ENCODE results near the gene COL9A3.
A peak's percentile ranks its signal among the peaks of the same experiment; 100 is the strongest.

The COL9A3 gene

DNA sequence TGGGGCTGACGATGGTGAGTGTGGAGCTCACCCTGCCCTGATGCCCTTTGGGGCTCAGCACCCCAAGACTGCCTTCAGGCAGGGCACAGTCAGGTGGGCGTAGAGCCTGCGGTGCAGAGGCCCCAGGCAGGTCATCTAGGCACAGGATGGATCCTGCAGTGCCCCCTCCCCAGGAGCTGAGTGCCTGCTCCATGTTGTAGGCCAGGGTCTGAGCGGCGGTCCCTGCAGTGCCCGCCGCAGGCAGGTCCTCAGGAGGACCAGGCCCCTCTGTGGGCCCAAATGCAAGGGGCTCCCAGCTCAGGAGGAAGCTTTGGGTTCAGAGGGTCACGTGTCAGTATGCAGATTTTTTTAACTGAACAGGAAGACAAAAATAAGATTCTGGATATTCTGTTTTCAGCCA, 17.8 kb upstream of the COL9A3 start:
- no peak for DNase-seq

DNA sequence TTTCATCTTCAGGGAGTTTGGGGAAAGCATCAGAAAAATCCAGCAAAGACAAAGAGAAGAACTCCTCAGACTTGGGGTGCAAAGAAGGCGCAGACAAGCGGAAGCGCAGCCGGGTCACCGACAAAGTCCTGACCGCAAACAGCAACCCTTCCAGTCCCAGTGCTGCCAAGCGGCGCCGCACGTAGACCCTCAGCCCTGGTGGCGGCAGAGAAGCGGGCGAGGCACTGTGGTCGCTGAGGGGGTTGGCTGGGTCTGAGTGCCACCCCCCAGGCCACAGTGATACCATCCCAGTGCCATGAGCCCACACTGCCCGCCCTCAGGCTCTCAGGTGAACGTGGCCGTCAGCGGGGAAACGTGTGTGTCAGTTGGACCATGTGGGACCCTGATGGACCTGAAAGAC, 17.4 kb upstream of the COL9A3 start:
- DNase-seq: no peak

DNA sequence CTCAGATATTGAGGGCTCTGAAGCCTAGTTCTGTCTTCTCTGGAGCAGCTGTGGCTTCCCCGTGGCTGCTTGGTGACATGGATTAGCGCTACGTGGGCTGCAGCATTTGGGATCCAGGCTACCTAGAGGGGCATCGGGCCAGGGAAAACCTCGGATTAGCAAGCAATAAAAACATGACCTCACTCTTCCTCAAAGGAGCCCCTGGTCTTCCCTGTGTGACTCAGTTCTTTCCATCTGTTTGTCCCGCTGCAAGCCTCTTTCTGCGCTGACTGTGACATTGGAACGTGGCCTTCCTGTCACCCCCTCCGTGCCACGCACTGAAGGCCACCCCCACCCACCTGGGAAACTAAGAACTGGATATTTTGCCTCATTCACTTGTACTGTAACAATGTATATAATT, 17.0 kb upstream of the COL9A3 start:
- no peak for DNase-seq

DNA sequence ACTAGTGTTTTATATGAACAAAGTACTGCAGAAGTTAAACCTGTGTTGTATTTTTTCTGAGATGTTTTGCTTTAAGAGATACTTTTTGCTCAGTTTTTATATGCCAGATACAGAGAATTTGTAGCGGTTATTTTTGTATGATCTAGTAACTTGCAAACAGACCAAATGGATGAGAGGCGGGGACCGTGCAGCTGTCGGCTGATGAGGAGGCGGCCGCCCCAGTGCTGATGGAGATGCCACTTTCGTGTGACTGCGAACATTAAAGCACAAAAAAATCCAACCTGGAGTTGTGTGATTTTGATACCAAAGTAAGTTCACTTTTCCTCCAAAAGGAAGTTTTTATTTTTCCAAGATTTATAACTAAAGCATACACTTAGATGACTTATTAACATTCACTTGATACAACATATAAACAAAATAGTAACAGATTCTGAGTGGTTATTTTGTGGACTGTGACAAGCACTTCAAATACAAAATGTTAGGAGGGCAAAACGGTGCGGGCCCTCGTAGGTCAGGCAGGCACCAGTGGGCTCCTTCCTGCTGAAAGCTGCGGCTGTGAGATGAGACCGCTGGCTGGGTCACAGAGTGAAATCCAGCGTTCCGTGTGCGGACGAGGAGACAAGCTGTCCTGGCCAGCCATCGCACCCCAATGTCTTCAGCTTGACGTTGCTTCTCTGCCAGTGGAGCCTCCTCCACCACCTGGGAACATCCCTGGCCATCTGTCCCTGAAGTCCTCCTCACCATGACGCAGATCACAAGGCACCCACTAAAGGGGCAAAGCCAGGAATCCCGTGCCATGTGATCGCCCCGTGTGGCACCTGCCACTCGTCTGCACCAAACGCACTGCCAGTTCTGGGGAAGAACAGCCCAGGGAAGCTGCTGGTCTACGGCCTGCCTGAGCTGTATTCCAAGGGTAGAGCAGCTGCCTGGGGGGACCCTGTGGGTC, 16.3 kb upstream of the COL9A3 start:
- no peak for DNase-seq

DNA sequence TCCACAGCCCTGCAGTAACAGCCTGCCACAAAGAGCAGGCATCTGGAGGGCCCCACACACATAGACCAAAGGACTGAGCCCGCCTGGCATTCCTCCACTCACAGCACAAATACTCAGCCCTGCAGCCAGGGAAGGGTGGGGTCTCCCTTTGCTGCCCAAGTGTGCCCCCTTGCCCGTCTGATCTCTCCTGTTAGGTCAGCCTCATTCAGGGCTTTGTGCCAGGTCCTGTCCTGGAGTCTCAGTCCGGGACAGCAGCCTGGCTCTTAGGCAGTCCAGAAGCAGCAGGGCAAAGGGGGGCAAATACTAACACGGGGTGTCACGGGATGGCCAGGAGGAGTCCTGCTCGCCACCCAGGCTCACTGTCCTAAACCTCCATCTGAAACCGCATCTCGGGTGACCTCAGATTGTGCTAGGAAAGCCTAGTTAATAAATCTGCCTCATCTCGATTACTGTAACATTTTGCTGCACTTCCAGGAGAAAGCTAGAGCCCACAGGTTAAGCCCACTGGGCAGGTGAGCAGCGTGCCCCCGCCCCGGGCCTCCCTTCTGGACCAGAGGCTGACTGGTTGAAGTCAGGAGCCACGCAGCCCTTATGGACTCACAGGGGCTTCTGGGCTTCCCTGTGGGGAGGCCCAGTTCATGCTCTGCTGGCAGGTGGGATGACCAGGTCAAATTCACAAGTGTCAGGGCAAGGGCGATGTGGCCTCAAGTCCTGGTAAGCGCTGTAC, 15.4 kb upstream of the COL9A3 start:
- no peak for DNase-seq

DNA sequence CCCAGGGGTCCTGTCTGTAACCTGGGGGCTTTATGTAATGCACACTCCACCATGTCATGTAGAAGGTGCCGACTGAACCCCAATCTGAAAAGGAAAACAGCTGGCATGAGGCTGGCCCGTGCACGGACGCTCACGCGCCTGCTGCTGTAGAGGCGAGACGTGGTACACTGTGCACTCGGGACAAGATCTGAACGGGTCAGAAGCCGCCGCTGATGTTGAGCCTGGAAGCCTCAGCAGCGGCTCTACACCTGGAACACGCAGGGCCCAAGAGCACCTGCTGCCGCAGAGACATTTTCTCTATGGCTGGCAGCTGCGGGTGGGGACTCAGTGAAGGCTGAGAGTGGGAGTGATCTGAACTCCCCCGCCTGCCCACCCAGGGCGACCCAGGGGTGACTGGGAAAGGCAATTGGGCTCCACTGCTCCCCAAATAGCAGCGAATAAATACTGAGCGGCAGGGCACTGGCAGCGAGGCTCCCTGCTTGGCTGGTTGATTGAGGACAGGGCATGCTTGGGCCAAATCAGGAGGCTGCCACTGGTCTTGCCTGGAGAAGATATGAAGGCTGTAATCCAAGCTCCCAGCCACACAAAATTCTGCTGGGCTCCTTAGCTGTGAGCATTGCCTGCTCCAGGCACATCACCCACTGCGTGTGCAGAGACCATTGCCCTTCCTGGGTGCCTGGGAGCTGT, 14.7 kb upstream of the COL9A3 start:
- no peak for DNase-seq

DNA sequence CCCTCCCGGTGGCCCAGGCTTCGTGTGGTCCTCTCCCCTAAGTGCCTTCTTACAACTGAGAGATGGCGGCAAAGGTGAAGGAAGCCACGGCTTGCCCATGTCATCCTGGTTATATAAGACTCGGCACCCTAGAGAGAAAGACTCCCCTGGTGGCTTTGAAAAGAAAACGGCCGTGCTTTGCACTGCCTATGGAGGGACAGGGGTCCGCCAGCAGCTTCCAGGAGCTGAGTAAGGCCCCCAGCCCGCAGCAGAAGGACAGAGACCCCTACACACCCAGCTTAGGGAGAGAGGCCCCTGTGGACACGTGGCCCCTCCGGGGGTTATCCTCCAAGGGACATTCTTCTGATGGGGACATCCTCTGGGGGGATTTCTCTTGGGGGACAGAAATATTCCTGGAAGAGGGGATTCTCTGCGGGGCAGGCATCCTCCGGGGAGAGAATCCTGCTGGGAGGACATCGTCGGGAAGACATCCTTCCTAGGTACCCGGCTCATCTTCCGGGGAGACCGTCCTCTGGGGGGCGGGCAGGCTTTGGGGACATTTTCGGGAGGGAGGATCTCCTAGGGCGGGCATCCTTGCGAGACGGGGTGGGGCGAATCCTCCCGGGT, 12.7 kb upstream of the COL9A3 start:
- DNase-seq: no peak

DNA sequence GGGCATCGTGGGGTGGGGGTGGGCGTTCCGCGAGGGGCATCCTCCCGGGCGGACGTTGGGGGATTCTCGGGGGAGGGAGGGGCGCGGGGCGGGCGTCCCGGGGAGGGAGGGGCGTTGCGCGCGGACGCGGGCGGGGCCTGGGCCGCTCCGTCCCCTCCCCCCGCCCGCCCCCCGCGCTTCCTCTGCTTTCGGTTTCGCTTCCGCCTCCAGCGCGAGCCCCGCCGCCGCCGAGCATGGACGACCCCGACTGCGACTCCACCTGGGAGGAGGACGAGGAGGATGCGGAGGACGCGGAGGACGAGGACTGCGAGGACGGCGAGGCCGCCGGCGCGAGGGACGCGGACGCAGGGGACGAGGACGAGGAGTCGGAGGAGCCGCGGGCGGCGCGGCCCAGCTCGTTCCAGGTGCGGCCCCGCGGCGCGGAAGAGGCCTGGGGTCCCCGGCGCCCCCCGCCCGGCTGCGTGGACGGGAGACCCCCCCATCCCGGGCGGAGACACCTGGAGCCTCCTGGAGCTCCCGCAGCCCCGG, 12.2 kb upstream of the COL9A3 start, which contains the start of gene OGFR:
OGFR (plus strand) TSS at position 209 of the 528 bp plus-strand sequence; CDS start at position 234, 25 bp downstream.
- no peak for DNase-seq

DNA sequence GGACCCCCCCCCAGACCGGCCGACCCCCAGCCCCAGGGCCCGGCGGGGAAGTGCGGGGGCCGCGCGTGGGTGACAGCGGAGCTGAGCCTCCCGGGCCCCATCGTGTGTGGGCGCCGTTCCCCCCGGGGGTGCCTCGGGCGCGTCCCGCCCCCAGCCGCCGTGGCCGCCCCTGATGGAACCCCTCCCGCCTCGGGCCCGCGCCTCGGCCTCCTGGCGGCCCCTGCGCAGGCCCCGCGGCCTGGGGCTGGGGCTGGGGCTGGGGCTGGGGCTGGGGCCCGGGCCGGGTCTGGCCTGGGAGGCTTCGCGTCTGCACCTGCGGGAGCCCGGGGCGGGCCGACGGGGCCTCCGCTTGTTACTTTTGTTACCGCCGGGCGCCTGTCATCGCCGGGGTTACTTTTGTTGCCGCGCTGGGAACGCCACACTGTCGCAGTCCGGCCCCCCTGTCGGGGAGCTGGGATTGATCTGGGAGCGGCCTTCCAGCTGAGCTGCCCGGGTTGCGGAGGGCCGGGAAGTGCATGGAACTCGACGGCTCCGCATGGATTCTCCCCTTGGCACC, 11.6 kb upstream of the COL9A3 start:
- DNase-seq: no peak

DNA sequence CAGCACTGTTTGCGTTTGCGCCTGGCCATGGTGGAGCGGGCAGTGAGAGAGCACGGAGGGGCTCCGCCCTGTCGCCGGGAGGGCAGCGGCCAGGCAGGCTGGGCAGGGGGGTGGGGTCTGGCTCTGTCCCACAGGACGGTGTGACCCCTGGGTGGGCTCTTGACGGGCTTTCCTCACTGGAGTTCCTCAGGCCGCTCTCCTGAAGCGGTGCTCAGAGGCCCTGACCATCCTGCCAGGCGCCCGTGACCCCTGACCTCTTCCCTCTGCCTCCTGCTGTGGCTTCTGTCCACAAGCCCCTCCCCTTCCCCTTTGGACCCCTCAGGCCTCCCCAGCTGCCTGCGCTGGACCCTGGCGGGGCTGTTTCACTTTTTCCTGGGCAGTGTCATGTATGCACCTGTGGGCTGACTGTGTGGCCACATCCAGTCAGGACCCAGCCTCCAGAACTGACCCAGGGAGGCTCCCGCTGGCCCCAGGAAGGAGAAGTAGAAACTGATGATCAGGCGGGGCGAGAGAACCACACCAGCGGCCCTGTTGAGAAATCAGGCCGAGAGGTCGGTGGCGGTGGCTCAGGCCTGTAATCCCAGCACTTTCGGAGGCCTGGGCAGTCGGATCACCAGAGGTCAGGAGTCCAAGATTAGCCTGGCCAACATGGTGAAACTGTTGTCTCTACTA, 11.0 kb upstream of the COL9A3 start:
- no peak for DNase-seq

DNA sequence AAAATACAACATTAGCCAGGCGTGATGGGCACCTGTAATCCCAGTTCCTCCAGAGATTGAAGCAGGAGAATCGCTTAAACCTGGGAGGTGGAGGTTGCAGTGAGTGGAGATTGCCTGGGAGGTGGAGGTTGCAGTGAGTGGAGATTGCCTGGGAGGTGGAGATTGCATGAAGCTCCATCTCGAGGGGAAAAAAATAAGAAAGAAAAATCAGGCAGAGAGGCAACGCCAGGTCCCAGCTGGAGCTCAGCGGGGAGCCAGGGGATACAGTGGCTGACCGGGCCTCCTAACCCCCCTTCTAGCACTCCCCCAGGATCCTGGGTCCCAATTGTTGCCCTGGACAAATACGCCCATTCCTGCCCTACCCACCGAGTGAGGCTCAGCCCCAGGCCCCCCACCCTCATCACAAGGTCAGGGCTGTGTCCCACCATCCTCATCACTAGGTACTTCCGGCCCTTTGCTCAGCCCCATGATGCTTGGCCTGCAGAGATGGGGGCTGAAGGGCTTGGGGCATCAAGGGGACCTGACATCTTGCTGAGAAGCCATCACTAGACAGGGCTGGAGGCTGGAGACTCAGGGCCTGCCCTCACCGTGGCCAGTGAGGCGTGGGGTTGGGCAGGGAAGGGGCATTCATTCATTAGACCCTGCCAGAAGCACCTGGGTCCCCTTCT, 10.3 kb upstream of the COL9A3 start:
- DNase-seq: no peak

DNA sequence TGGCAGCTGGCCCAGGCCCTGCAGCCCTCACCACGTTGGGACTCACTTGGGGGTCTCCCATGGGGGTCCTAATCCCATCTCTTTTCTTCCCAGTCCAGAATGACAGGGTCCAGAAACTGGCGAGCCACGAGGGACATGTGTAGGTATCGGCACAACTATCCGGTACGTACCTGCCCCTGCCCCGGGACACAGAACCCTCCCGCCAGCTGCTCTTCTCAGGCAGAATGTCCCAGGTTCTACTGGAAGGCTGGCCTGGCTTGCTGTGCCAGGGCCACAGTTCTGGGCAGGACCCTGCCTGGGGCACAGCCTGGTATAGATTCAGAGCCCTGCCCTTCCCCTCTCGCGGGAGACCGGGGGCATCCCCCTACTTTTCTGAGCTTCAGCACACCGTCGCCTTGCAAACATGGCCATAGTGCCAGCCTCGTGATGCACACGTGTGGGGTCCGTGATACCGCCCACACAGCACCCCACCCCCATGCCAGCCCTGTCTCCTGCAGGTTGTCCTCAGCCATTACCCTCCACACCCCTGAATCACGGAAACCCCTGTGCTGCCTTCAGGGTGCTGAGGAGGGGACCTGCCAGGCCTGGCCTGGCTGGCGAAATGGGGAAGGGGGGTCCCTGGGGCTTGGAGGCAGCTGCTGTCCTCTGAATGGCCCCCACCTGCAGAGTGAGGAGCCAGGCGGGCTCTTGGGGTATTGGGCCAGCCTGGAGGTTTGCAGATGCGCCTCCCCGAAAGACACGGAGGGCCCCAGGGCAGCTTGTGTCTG, 9.2 kb upstream of the COL9A3 start:
- DNase-seq: no peak

DNA sequence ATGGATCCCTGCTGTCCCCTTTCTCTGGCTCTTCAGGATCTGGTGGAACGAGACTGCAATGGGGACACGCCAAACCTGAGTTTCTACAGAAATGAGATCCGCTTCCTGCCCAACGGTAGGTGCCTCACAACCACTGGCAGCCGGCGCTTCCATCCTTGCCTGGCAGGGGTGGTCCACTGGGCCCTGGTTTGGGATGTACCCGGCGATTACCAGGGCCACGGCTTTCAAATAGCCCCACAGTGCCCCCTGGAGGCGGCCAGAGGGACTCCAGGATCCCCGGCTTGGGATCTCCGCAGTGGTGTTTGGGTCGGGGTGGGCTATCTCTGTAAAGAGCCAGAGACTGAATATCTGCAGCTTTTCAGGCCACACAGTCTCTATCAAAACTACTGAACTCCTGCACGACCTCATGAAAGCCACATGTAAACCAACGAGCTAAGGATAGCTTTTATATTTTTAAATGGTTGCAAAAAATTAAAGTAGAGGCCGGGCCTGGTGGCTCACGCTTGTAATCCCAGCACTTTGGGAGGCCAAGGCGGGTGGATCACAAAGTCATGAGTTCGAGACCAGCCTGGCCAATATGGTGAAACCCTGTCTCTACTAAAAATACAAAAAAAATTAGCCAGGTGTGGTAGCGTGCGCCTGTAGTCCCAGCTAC, 8.5 kb upstream of the COL9A3 start:
- peak; percentile 52 for DNase-seq

DNA sequence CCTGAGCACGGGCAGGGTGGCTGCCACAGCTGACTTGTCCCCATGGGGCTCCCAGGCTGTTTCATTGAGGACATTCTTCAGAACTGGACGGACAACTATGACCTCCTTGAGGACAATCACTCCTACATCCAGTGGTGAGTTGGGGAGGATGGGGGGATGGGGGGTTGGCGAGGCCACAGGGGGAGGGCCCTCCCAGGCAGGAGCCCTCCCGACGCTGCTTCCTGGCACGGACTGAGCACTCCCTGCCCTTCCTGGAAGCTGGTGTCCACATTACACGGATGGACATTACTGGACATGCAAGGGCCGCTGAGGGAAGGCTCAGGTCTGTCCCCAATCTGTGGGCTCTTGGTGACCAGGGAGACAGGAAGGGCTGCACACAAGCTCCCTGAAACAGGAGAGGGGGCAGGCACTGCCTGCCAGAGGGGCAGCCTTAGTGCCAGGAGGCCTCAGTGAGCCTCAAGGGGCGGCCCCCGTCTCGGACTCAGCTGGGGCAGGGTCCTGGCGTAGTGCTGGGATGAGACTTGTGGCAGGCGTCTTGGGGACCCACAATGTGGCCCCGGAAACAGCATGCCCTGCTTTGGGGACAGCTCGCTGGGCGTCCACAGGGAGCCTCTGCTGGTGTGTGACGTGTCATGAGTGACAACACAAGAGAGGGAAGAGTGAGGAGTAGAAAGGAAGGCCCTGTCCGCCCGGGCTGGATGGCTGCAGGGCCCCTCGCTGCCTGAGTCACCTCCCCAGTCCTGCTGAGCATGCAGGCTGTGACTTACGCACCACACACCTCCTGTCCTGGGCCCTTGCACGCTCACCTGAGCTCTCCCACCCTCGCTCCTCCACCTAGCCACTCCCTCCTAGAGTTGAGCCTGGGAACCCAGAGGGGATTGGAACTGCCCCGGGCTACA, 7.1 kb upstream of the COL9A3 start:
- DNase-seq: no peak

DNA sequence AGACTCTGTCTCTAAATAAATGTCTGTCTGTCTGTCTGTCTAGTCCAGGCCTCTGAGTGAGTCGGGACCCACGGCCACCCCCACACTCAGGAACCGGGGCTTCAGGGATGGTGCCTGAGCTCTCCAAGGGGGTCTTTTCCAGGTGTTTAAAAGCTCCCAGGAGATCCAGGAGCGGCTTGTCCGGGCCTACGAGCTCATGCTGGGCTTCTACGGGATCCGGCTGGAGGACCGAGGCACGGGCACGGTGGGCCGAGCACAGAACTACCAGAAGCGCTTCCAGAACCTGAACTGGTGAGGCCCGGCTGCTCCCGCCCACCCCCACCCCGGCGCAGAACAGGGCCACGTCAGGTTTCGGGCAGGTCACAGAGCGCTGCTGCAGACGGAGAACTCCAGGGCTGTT, 5.5 kb upstream of the COL9A3 start:
- DNase-seq: no peak

DNA sequence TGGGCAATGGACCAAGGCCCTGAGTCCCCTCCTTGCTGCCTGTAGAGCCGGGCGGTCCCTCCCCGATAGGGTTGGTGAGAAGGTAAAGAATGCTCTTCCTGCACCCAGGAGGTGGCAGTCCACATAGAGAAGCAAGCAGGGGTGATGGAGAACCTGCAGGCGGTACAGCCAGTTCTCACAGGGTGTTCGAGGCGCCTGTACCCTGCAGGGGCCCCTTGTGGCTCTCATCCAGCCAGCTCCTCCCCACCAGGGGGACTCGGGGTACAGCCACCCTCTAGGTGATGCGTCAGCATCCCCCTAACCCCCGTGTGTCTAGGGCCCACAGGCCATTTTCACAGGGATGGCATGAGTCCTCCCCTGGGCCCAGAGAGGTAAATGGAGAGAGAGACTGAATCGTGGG, 5.1 kb upstream of the COL9A3 start:
- no peak for DNase-seq

DNA sequence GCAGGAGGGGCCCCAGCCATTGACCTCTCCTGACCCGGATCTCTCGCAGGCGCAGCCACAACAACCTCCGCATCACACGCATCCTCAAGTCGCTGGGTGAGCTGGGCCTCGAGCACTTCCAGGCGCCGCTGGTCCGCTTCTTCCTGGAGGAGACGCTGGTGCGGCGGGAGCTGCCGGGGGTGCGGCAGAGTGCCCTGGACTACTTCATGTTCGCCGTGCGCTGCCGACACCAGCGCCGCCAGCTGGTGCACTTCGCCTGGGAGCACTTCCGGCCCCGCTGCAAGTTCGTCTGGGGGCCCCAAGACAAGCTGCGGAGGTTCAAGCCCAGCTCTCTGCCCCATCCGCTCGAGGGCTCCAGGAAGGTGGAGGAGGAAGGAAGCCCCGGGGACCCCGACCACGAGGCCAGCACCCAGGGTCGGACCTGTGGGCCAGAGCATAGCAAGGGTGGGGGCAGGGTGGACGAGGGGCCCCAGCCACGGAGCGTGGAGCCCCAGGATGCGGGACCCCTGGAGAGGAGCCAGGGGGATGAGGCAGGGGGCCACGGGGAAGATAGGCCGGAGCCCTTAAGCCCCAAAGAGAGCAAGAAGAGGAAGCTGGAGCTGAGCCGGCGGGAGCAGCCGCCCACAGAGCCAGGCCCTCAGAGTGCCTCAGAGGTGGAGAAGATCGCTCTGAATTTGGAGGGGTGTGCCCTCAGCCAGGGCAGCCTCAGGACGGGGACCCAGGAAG, 4.5 kb upstream of the COL9A3 start:
- DNase-seq: no peak

DNA sequence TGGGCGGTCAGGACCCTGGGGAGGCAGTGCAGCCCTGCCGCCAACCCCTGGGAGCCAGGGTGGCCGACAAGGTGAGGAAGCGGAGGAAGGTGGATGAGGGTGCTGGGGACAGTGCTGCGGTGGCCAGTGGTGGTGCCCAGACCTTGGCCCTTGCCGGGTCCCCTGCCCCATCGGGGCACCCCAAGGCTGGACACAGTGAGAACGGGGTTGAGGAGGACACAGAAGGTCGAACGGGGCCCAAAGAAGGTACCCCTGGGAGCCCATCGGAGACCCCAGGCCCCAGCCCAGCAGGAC, 4.0 kb upstream of the COL9A3 start:
- no peak for DNase-seq

Measured in NCI-H510A treated with DMSO at 0.1 percent for 48 hours (cell line).